ENCODE measurements around the gene LYL1. TPM values are rescaled to one million over a fixed set of nuclear protein-coding genes. Genes with fewer than 3 reads are reported as not detected.

LYL1 gene
- total RNA-seq, 1 experiment from 2014 or later: 0.63 TPM

DNA sequence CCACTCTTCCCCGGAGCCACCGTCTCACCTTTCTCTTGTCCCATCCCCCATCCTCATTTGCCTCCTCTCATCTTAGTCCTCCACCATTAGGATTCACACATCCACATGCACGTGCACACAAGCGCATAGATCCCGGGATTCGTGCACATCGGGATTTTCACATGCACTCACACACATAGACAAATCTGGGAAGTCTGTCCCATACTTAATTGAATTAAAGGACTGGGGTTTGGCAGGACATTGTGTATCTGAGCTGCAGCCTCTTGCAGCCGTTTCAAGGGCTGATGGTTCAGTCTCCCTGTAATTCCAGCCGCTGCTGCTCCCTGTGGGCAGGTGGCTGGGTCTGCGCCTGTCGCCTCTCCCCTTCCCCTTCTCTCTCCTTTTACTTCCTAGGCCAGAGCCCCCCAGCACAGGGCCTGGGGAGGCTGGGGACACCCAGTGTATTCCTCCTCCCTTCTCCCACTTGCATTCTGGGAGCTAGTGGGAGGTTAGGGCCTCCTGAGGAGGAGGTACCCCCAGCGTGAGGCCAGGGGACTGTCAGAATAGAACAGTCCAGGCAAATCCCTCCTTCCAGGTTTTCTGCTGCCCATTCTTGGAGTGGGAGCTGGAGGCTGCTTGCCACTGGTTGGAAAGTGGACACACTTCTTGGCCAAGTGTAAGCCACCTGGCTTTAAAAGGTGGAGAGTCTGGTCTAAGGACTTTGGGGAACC, 43.6 kb downstream of the LYL1 start:
- H2BK12ac ChIP-seq (ENCODE audit: insufficient read length, low read depth, low read length): no peak overlapping the region
- H3K9me3 ChIP-seq (ENCODE audit: control insufficient read depth, low read depth, low read length): no peaks in the 10 kb centered on the region
- H3K4me1 ChIP-seq (ENCODE audit: insufficient read depth, low read length): peaks cover 6% of the 10 kb centered on the region; the same call in 1 of the 2 replicates
- H3K23me2 ChIP-seq (ENCODE audit: insufficient read length, low read depth, low read length, poor library complexity, severe bottlenecking): peaks cover 7% of the 10 kb centered on the region
- peaks cover 97% of the 10 kb centered on the region for H3K27me3 Mint-ChIP-seq (ENCODE audit: low read depth)
- H4K8ac ChIP-seq (replicated peaks; ENCODE audit: insufficient read length, low read depth, low read length): no peak overlapping the region
- peaks cover 28 to 46% of the 10 kb centered on the region in 2 experiments for H3K4me1 Mint-ChIP-seq
- H3K36me3 Mint-ChIP-seq (ENCODE audit: insufficient read depth in 1 of 3, low read depth in 3 of 3): no peaks in the 10 kb centered on the region
- no peak overlapping the region for H3K27ac Mint-ChIP-seq
- no peak overlapping the region for H3K4ac ChIP-seq (ENCODE audit: low read depth, low read length)
- no peak overlapping the region for H3K56ac ChIP-seq (ENCODE audit: insufficient read length, low read depth, low read length)
- H2BK120ac ChIP-seq (ENCODE audit: low read depth, low read length, poor library complexity, severe bottlenecking): no peak overlapping the region
- H3T11ph ChIP-seq (ENCODE audit: low read length): no peak overlapping the region
- no peak overlapping the region for H4K5ac ChIP-seq (ENCODE audit: insufficient read length, low read depth, low read length)
- H2AK5ac ChIP-seq (ENCODE audit: insufficient read length, low read length): no peak overlapping the region
- no peak overlapping the region for H3K9ac ChIP-seq (ENCODE audit: extremely low read depth, insufficient read length, low read length)
- no CpG with 5 or more reads among the region's 12 CpGs for WGBS (ENCODE audit: extremely low coverage, insufficient read length, low lambda C conversion rate)
- H3K79me1 ChIP-seq (ENCODE audit: insufficient read depth, low read depth, low read length, poor library complexity, severe bottlenecking): no peaks in the 10 kb centered on the region
- no peak for DNase-seq
- no peak overlapping the region for H3K4me2 ChIP-seq (ENCODE audit: insufficient read depth, insufficient read length, low read length)
- no peak overlapping the region for H2BK15ac ChIP-seq (ENCODE audit: low read depth, low read length)
- no peak overlapping the region for H3K18ac ChIP-seq (ENCODE audit: insufficient read length, low read depth, low read length)
- H3K4me3 Mint-ChIP-seq: no peak overlapping the region; a peak in 1 of 5 replicates
- H4K20me1 ChIP-seq (ENCODE audit: control insufficient read depth, insufficient read depth, insufficient read length): no peaks in the 10 kb centered on the region
- H4K91ac ChIP-seq (ENCODE audit: insufficient read length, low read depth, low read length): no peak overlapping the region
- no peaks in the 10 kb centered on the region for H3K79me2 ChIP-seq (ENCODE audit: insufficient read depth, low read length)
- H2AFZ ChIP-seq (ENCODE audit: low read length): no peak overlapping the region
- no peak overlapping the region for H2BK5ac ChIP-seq (ENCODE audit: insufficient read length, low read length)
- no peak overlapping the region for H3K23ac ChIP-seq (ENCODE audit: insufficient read length, low read depth, low read length)
- H3K27ac ChIP-seq (ENCODE audit: insufficient read length, low read depth, low read length): no peak overlapping the region
- no peak overlapping the region for H3K14ac ChIP-seq (ENCODE audit: insufficient read depth, low read length)
- no peak overlapping the region for H2BK20ac ChIP-seq (ENCODE audit: low read depth, low read length, poor library complexity, severe bottlenecking)
- TF ChIP-seq CTCF (conservative IDR thresholded peaks at IDR 0.05): peak; percentile 18; the same call in 1 of the 3 replicates
- H3K27me3 ChIP-seq (ENCODE audit: insufficient read depth, low read length): peaks cover 56% of the 10 kb centered on the region
- no peaks in the 10 kb centered on the region; a peak in 1 of 5 replicates for H3K9me3 Mint-ChIP-seq

All from H9 (cell line).